Stimulated activated memory B cell treated with anti-CD40 and anti-IgM and Interleukin-4, amounts not matched to agents 10 μg/mL and 1 μg/mL and 100 μg/mL, for 72 hours (primary cell): ENCODE data around the gene DOCK2.

Experiments
- ATAC-seq: fragments of 150-1000 bp; cut with Tn5 transposase; 2 replicates; pipeline ENCODE4 v1.10.0; 2021
- H3K27ac Mint-ChIP-seq: one replicate; pipeline ENCODE4 v1.8.0; 2022; ENCODE audit warnings: mild to moderate bottlenecking, mixed read lengths
- H3K27me3 Mint-ChIP-seq: one replicate; pipeline ENCODE4 v1.8.0; 2022; ENCODE audit warnings: mixed read lengths
- H3K36me3 Mint-ChIP-seq: one replicate; pipeline ENCODE4 v1.8.0; 2022; ENCODE audit warnings: mixed read lengths
- H3K4me1 Mint-ChIP-seq: one replicate; pipeline ENCODE4 v1.8.0; 2022; ENCODE audit warnings: mixed read lengths
- H3K4me3 Mint-ChIP-seq: one replicate; pipeline ENCODE4 v1.8.0; 2022; ENCODE audit warnings: mild to moderate bottlenecking, moderate library complexity, mixed read lengths
- H3K9me3 Mint-ChIP-seq: one replicate; pipeline ENCODE4 v1.8.0; 2022; ENCODE audit warnings: mixed read lengths

DOCK2 gene

GRCh38 chr5:169785771-169786618, 148.9 kb downstream of the DOCK2 start:
- H3K36me3 Mint-ChIP-seq = peaks cover 61% of the 10 kb centered on the region
- no peak for ATAC-seq
- no peaks in the 10 kb centered on the region for H3K27me3 Mint-ChIP-seq
- H3K27ac Mint-ChIP-seq = no peak overlapping the region
- peaks cover 17% of the 10 kb centered on the region for H3K4me1 Mint-ChIP-seq
- H3K9me3 Mint-ChIP-seq = no peaks in the 10 kb centered on the region
- H3K4me3 Mint-ChIP-seq = no peak overlapping the region

GRCh38 chr5:169788168-169788567, 151.1 kb downstream of the DOCK2 start:
- no peaks in the 10 kb centered on the region for H3K9me3 Mint-ChIP-seq
- H3K4me3 Mint-ChIP-seq = no peak overlapping the region
- no peak for ATAC-seq
- H3K27me3 Mint-ChIP-seq = no peaks in the 10 kb centered on the region
- H3K36me3 Mint-ChIP-seq = peaks cover 67% of the 10 kb centered on the region
- peaks cover 17% of the 10 kb centered on the region for H3K4me1 Mint-ChIP-seq
- H3K27ac Mint-ChIP-seq = peak overlapping the region; percentile 13

- H3K4me1 Mint-ChIP-seq = peaks cover 17% of the 10 kb centered on the region
- H3K27ac Mint-ChIP-seq = peak overlapping the region; percentile 33
- H3K9me3 Mint-ChIP-seq = no peaks in the 10 kb centered on the region
- no peaks in the 10 kb centered on the region for H3K27me3 Mint-ChIP-seq
- no peak overlapping the region for H3K4me3 Mint-ChIP-seq
- ATAC-seq = no peak
- H3K36me3 Mint-ChIP-seq = peaks cover 73% of the 10 kb centered on the region
Measured at GRCh38 chr5:169789417-169789940, 152.4 kb downstream of the DOCK2 start.

GRCh38 chr5:169791251-169791650, 154.2 kb downstream of the DOCK2 start:
- Mint-ChIP-seq H3K4me3 (no peak overlapping the region), H3K4me1 (peaks cover 18% of the 10 kb centered on the region), H3K36me3 (peaks cover 74% of the 10 kb centered on the region), H3K27me3 (no peaks in the 10 kb centered on the region), H3K27ac (no peak overlapping the region), H3K9me3 (no peaks in the 10 kb centered on the region)
- ATAC-seq = no peak

GRCh38 chr5:169795338-169795737, 158.3 kb downstream of the DOCK2 start:
- Mint-ChIP-seq H3K36me3 (peaks cover 74% of the 10 kb centered on the region), H3K4me1 (peaks cover 17% of the 10 kb centered on the region), H3K27ac (no peak overlapping the region), H3K4me3 (no peak overlapping the region), H3K9me3 (no peaks in the 10 kb centered on the region), H3K27me3 (no peaks in the 10 kb centered on the region)
- no peak for ATAC-seq

GRCh38 chr5:169796731-169797130, 159.7 kb downstream of the DOCK2 start:
- no peaks in the 10 kb centered on the region for H3K27me3 Mint-ChIP-seq
- no peak for ATAC-seq
- peak overlapping the region; percentile 17 for H3K27ac Mint-ChIP-seq
- no peak overlapping the region for H3K4me3 Mint-ChIP-seq
- no peaks in the 10 kb centered on the region for H3K9me3 Mint-ChIP-seq
- peaks cover 72% of the 10 kb centered on the region for H3K36me3 Mint-ChIP-seq
- H3K4me1 Mint-ChIP-seq = peaks cover 27% of the 10 kb centered on the region

- Mint-ChIP-seq H3K36me3 (peaks cover 75% of the 10 kb centered on the region), H3K9me3 (no peaks in the 10 kb centered on the region), H3K27ac (no peak overlapping the region), H3K27me3 (no peaks in the 10 kb centered on the region), H3K4me3 (no peak overlapping the region), H3K4me1 (peaks cover 33% of the 10 kb centered on the region)
- ATAC-seq = no peak
Measured at GRCh38 chr5:169797577-169797976, 160.5 kb downstream of the DOCK2 start.

GRCh38 chr5:169798438-169798837, 161.4 kb downstream of the DOCK2 start:
- H3K4me1 Mint-ChIP-seq = peaks cover 35% of the 10 kb centered on the region

GRCh38 chr5:169798906-169799660, 162.0 kb downstream of the DOCK2 start:
- no peaks in the 10 kb centered on the region for H3K27me3 Mint-ChIP-seq
- ATAC-seq = no peak
- peaks cover 42% of the 10 kb centered on the region for H3K4me1 Mint-ChIP-seq
- H3K36me3 Mint-ChIP-seq = peaks cover 74% of the 10 kb centered on the region
- no peak overlapping the region for H3K4me3 Mint-ChIP-seq
- H3K27ac Mint-ChIP-seq = peak overlapping the region; percentile 60
- H3K9me3 Mint-ChIP-seq = no peaks in the 10 kb centered on the region

More at GRCh38 chr5:169798438-169798837, 161.4 kb downstream of the DOCK2 start:
- Mint-ChIP-seq H3K9me3 (no peaks in the 10 kb centered on the region), H3K27ac (peak overlapping the region; percentile 60), H3K36me3 (peaks cover 74% of the 10 kb centered on the region), H3K4me3 (no peak overlapping the region), H3K27me3 (no peaks in the 10 kb centered on the region)
- ATAC-seq = no peak

GRCh38 chr5:169801324-169801777, 164.3 kb downstream of the DOCK2 start:
- Mint-ChIP-seq H3K4me1 (peaks cover 60% of the 10 kb centered on the region), H3K9me3 (no peaks in the 10 kb centered on the region), H3K4me3 (no peak overlapping the region), H3K27me3 (no peaks in the 10 kb centered on the region), H3K27ac (peak overlapping the region; percentile 50), H3K36me3 (peaks cover 74% of the 10 kb centered on the region)
- ATAC-seq = no peak

- Mint-ChIP-seq H3K9me3 (no peaks in the 10 kb centered on the region), H3K4me3 (no peak overlapping the region), H3K27me3 (no peaks in the 10 kb centered on the region), H3K27ac (peak overlapping the region; percentile 50), H3K36me3 (peaks cover 69% of the 10 kb centered on the region), H3K4me1 (peaks cover 56% of the 10 kb centered on the region)
- no peak for ATAC-seq
Measured at GRCh38 chr5:169801781-169802180, 164.7 kb downstream of the DOCK2 start.

GRCh38 chr5:169803077-169803981, 166.3 kb downstream of the DOCK2 start:
- H3K36me3 Mint-ChIP-seq = peaks cover 59% of the 10 kb centered on the region

GRCh38 chr5:169804861-169805260, 167.8 kb downstream of the DOCK2 start:
- peaks cover 58% of the 10 kb centered on the region for H3K4me1 Mint-ChIP-seq
- H3K27me3 Mint-ChIP-seq = no peaks in the 10 kb centered on the region
- peak overlapping the region; percentile 98 for H3K27ac Mint-ChIP-seq
- ATAC-seq = no peak
- peaks cover 54% of the 10 kb centered on the region for H3K36me3 Mint-ChIP-seq
- H3K9me3 Mint-ChIP-seq = no peaks in the 10 kb centered on the region
- H3K4me3 Mint-ChIP-seq = peak overlapping the region; percentile 60

More at GRCh38 chr5:169803077-169803981, 166.3 kb downstream of the DOCK2 start:
- no peak overlapping the region for H3K4me3 Mint-ChIP-seq
- H3K27me3 Mint-ChIP-seq = no peaks in the 10 kb centered on the region
- H3K9me3 Mint-ChIP-seq = no peaks in the 10 kb centered on the region
- peak overlapping the region; percentile 31 for H3K27ac Mint-ChIP-seq
- ATAC-seq = no peak
- H3K4me1 Mint-ChIP-seq = peaks cover 51% of the 10 kb centered on the region

GRCh38 chr5:169805527-169805934, 168.5 kb downstream of the DOCK2 start:
- Mint-ChIP-seq H3K9me3 (no peaks in the 10 kb centered on the region), H3K4me3 (peak overlapping the region; percentile 38), H3K27me3 (no peaks in the 10 kb centered on the region), H3K36me3 (peaks cover 54% of the 10 kb centered on the region), H3K27ac (peak overlapping the region; percentile 98), H3K4me1 (peaks cover 57% of the 10 kb centered on the region)
- ATAC-seq = peak; percentile 98
